GM12873 (cell line): Measurements from ENCODE around the gene ARRB1.

Experiments used
- TF ChIP-seq, protein P1 (sequence below): IDR thresholded peaks from 2 replicates; pipeline ENCODE4 v1.5.1; 2012; ENCODE audit warnings: low read depth, mild to moderate bottlenecking, moderate library complexity, low read length, control low read depth; ENCODE audit not compliant: insufficient read depth; ENCODE audit errors: missing control alignments

The ARRB1 gene

DNA sequence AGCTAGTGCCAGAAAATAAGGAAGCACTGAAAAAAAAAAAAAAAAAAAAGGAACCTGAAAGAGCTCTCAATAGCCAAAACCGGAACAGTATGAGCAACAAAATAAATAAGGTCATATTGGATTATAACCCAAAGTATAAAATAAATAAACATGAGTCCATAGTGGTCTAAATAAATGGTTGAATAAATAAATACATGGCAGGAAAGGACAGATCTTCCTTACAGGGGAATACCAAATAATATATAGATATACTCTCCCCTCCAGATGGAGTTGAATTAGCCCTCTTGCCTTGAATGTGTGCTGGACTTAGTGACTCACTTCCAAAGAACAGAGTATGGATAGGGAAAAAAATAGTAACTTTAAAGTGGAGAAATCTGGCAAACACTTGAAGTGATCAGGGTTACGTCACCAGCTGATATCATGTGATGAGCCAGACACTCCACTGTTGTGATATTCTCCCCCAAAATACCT lies 14.3 kb upstream of the ARRB1 start:
- TF ChIP-seq, protein P1, sequence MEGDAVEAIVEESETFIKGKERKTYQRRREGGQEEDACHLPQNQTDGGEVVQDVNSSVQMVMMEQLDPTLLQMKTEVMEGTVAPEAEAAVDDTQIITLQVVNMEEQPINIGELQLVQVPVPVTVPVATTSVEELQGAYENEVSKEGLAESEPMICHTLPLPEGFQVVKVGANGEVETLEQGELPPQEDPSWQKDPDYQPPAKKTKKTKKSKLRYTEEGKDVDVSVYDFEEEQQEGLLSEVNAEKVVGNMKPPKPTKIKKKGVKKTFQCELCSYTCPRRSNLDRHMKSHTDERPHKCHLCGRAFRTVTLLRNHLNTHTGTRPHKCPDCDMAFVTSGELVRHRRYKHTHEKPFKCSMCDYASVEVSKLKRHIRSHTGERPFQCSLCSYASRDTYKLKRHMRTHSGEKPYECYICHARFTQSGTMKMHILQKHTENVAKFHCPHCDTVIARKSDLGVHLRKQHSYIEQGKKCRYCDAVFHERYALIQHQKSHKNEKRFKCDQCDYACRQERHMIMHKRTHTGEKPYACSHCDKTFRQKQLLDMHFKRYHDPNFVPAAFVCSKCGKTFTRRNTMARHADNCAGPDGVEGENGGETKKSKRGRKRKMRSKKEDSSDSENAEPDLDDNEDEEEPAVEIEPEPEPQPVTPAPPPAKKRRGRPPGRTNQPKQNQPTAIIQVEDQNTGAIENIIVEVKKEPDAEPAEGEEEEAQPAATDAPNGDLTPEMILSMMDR: no peak

DNA sequence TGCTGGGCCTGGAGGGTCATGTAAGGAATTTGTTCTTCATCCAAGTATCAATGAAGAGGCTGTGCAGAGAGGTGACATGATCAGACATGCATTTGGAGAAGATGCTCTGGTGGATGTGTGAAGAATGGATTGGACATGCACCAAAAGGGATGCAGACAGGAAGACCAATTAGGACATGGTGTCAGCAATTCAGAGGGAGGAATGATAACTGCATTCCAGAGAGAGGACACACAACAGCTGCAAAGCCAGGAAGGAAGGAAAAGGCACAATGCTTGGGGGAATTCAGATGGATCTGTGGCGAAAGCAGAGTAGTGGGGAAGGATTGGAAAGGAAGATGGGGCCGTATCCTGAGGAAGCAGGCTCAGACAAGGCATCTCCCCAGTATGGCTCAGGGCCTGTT lies 5.2 kb upstream of the ARRB1 start:
- TF ChIP-seq, protein P1: no peak

DNA sequence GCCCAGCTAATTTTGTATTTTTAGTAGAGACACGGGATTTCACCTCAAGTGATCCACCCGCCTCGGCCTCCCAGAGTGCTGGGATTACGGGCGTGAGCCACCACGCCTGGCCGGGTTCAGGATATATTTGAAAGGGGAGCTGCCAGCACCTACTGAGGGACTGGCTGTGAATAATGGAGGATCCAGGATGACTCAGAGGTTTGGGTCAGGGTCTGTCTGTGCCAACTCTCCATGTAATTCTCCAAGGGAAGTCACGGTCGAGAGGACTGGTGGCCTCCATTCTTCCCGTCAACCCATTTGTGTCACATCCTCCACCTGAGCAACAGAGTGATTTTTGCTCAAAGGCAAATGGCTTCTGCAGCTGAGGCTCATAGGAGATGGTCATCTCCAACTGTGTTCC lies 3.6 kb upstream of the ARRB1 start:
- TF ChIP-seq, protein P1: no peak

DNA sequence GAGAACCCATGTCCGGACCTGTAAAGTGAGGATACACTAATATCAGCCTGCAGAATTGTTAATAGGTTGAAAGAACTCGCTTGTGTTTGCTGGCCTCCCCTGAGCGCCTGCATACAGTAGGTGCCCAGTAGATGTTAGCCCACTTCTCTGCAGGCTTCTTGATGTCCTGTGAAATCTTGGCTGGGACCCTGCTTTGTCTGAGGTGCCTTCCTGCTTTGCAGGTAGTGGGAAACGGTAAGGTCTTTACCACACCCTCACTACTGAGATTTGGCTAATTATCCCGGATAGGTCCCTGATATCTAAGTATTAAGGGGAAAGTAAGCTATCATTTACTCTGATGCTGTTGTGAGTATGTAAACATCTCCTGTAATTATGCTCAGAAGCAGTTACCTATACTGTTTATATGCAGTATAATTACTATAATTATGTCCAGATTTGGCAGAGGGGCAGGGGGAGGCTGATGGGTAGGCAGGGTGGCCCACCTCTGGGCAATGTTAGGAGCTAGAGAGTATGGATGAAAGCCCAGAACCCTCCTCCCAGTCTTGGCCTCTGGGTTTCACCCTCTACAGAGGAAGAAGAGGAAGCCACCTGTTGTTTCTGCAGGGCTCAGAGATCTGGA lies 1.2 kb upstream of the ARRB1 start:
- TF ChIP-seq, protein P1: no peak

DNA sequence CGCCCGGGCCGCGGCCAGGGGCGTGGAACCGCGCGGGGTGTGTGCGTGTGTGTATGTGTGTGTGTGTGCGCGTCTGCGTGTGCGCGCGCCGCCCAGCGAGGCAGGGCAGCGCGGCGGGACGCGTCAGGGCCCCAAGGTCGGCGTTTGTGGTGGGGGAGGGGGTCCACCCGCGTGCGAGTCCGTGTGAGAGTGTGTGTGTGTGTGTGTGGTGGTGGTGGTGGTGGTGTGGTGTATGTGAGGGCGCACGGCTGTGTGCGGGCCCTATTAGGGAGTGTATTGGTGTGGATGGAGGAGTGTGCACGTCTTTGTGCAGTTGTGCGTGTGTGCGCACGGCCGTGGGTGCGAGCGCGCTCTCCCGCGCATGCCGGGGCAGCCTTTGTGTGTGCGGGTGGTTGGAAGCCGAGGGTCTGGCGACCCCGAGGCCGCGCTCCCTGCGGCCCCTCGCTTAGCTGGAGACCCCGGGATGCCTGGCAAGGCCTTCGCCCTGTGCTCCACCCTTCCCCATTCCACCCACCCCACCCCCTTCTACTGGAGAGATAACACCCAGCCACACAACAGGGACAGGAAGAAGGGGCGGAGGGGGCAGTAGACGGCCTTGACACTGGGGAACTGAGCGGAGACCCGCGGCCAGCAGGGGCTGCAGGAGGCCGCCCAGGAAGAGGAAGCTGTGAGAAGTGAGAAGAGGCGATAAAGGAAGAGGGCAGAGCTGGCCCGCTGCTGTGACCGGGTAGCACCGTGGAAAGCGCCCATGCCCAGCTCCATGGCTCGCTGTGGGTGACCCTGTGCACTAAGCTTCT lies 528 bp upstream of the ARRB1 start:
- TF ChIP-seq, protein P1: peak; percentile 18

DNA sequence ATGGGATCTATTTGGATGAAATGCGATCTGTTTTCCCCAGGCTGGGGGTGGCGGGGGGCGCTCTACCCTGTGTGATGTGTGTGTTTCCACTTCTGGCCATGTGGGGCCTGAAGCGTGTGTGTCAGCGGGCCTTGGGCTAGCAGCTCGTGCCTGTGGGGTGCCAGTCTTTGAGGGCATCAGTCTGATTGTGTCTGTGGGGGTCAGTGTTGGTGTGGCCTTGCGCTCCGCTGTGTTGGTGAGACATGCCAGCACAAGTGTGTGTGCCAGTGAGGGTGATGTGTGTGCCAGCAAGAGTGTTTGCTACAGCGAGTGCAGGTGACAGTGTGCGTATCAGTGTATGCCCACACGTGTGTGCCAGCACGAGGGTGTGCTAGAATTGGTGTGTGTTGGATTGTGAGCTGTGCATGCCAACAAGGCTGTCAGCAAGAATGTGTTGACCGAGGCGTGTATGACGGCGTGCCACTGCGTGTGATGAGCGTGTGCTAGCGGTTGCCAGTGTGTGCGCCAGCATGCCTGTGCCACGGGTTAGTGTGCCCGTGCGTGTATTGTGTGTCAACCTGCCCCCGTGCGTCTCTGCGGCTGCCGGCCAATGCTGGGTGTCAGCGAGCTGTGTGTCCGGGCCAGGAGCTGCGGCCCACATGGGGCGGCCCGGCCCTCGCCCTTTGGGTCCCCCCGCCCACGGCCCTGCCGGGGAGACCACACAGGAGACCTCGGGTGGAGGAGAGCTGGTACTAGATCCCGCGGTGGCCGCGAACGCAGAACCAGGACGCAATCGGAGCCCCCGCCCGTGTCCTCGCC lies 519 bp downstream of the ARRB1 start:
- TF ChIP-seq, protein P1: peak; percentile 30
